ENCODE measurements around the gene PTOV1.

The PTOV1 gene

DNA sequence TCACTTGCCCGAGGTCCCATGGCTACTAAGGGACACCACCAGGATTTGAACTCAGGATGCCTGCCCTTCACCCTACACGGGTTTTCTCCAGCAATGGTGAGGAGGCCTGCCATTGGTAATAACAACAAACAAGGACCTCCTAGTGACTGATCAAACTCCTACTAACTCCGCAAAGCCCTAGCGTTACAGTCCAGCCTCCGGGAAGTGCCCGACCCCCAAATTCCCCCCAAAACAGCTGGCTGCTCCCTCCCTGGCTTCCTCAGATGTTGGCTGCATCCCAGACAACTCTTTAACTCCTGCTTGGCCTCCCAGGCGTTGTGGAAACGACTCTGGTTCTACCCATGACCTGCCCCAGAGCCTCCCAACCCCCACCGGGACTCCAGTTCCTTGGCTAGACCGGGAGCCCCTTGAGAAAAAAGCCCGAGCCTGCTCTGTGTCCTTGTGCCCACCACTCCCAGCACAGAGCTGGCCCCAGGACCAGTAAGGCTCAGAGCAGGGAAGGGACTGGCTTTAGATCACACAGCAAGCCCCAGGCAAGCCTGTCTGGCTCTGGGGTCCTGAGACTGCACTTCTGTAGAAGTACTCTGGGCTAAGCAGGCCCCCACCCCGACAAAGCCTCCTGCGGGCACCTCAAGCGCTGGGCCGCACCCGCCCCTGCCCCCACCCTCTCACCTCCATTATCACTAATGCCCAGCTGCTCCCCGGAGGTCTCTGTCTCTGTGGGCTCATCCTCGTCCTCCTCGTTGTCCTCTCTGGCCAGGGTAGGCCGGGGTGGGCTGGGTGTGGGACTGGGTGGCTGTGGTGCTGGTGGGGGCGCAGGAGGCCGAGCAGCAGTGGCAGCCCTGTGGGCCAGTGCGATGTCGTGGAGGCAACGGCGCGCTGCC is 21.5 kb downstream of the PTOV1 start:
- no peak for DNase-seq
- Mint-ChIP-seq H3K9me3 (no peaks in the 10 kb centered on the region), H3K27ac (peak overlapping the region; percentile 36), H3K4me3 (no peak overlapping the region), H3K27me3 (ENCODE audit: low read depth, poor library complexity) (no peaks in the 10 kb centered on the region), H3K36me3 (ENCODE audit: low read depth) (peaks cover 6% of the 10 kb centered on the region), H3K4me1 (peaks cover 38% of the 10 kb centered on the region)
- TF ChIP-seq, protein P1, sequence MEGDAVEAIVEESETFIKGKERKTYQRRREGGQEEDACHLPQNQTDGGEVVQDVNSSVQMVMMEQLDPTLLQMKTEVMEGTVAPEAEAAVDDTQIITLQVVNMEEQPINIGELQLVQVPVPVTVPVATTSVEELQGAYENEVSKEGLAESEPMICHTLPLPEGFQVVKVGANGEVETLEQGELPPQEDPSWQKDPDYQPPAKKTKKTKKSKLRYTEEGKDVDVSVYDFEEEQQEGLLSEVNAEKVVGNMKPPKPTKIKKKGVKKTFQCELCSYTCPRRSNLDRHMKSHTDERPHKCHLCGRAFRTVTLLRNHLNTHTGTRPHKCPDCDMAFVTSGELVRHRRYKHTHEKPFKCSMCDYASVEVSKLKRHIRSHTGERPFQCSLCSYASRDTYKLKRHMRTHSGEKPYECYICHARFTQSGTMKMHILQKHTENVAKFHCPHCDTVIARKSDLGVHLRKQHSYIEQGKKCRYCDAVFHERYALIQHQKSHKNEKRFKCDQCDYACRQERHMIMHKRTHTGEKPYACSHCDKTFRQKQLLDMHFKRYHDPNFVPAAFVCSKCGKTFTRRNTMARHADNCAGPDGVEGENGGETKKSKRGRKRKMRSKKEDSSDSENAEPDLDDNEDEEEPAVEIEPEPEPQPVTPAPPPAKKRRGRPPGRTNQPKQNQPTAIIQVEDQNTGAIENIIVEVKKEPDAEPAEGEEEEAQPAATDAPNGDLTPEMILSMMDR (IDR thresholded peaks at IDR 0.05): no peak

GRCh38 chr19:49873129-49873521 is 22.2 kb downstream of the PTOV1 start:
- peaks cover 41% of the 10 kb centered on the region for H3K4me1 Mint-ChIP-seq
- no peak overlapping the region for H3K27ac Mint-ChIP-seq
- H3K36me3 Mint-ChIP-seq (ENCODE audit: low read depth): peaks cover 6% of the 10 kb centered on the region
- H3K4me3 Mint-ChIP-seq: no peak overlapping the region
- TF ChIP-seq, protein P1 (IDR thresholded peaks at IDR 0.05): no peak
- no peaks in the 10 kb centered on the region for H3K9me3 Mint-ChIP-seq
- DNase-seq: no peak
- H3K27me3 Mint-ChIP-seq (ENCODE audit: low read depth, poor library complexity): no peaks in the 10 kb centered on the region

- Mint-ChIP-seq H3K4me1 (peaks cover 48% of the 10 kb centered on the region), H3K4me3 (no peak overlapping the region), H3K36me3 (ENCODE audit: low read depth) (peaks cover 7% of the 10 kb centered on the region), H3K27ac (no peak overlapping the region), H3K27me3 (ENCODE audit: low read depth, poor library complexity) (no peaks in the 10 kb centered on the region), H3K9me3 (no peaks in the 10 kb centered on the region)
- no peak for DNase-seq
- TF ChIP-seq, protein P1 (IDR thresholded peaks at IDR 0.05): no peak
These were observed 22.9 kb downstream of the PTOV1 start for GRCh38 chr19:49873834-49874233.

GRCh38 chr19:49874503-49875157 is 23.7 kb downstream of the PTOV1 start:
- H3K4me3 Mint-ChIP-seq: peak overlapping the region; percentile 57
- peaks cover 13% of the 10 kb centered on the region for H3K36me3 Mint-ChIP-seq (ENCODE audit: low read depth)
- H3K27me3 Mint-ChIP-seq (ENCODE audit: low read depth, poor library complexity): no peaks in the 10 kb centered on the region
- H3K27ac Mint-ChIP-seq: no peak overlapping the region
- H3K9me3 Mint-ChIP-seq: no peaks in the 10 kb centered on the region
- TF ChIP-seq, protein P1 (IDR thresholded peaks at IDR 0.05): no peak
- H3K4me1 Mint-ChIP-seq: peaks cover 53% of the 10 kb centered on the region
- no peak for DNase-seq

GRCh38 chr19:49875177-49875576 is 24.2 kb downstream of the PTOV1 start:
- H3K36me3 Mint-ChIP-seq (ENCODE audit: low read depth): peaks cover 16% of the 10 kb centered on the region
- H3K4me3 Mint-ChIP-seq: no peak overlapping the region
- H3K4me1 Mint-ChIP-seq: peaks cover 50% of the 10 kb centered on the region
- H3K27me3 Mint-ChIP-seq (ENCODE audit: low read depth, poor library complexity): no peaks in the 10 kb centered on the region
- DNase-seq: no peak
- TF ChIP-seq, protein P1 (IDR thresholded peaks at IDR 0.05): no peak
- peak overlapping the region; percentile 86 for H3K27ac Mint-ChIP-seq
- H3K9me3 Mint-ChIP-seq: no peaks in the 10 kb centered on the region

All from nephron progenitor cell (in vitro differentiated cells).